GM19324 (cell line): ENCODE results near the gene MGP.

ENCODE experiments used
- ATAC-seq: cut with Tn5 transposase; IDR thresholded peaks from one replicate; pipeline ENCODE4 v1.9.1; 2021; ENCODE audit warnings: mild to moderate bottlenecking, moderate library complexity; ENCODE audit not compliant: unreplicated experiment, low FRiP score

Gene MGP

GRCh38 chr12:14885718-14886221 lies at the start of gene MGP:
TSS of gene MGP (minus strand) at chr12:14885854. CDS start at chr12:14885791, 63 bp downstream.
- no peak for ATAC-seq

GRCh38 chr12:14935031-14935430 lies 49.4 kb upstream of the MGP start:
- ATAC-seq, result no peak

- no peak for ATAC-seq
These were observed 48.9 kb upstream of the MGP start for GRCh38 chr12:14934511-14934910.

- ATAC-seq, result no peak
These were observed 46.3 kb upstream of the MGP start for GRCh38 chr12:14931791-14932560.

GRCh38 chr12:14931359-14931758 lies 45.7 kb upstream of the MGP start:
- ATAC-seq, result no peak

GRCh38 chr12:14930299-14930698 lies 44.6 kb upstream of the MGP start:
- no peak for ATAC-seq

- no peak for ATAC-seq
These were observed 43.3 kb upstream of the MGP start for GRCh38 chr12:14928931-14929330.

GRCh38 chr12:14927267-14927666 lies 41.6 kb upstream of the MGP start:
- ATAC-seq, result no peak

- ATAC-seq, result no peak
These were observed 38.9 kb upstream of the MGP start for GRCh38 chr12:14924541-14924940.

GRCh38 chr12:14923944-14924343 lies 38.3 kb upstream of the MGP start:
- no peak for ATAC-seq

- ATAC-seq, result peak; percentile 67
These were observed 35.6 kb upstream of the MGP start for GRCh38 chr12:14921218-14921617.

GRCh38 chr12:14920475-14921126 lies 34.9 kb upstream of the MGP start:
- peak; percentile 74 for ATAC-seq

GRCh38 chr12:14919455-14919854 lies 33.8 kb upstream of the MGP start:
- ATAC-seq, result no peak

- no peak for ATAC-seq
These were observed 30.1 kb upstream of the MGP start for GRCh38 chr12:14915736-14916135.

- no peak for ATAC-seq
These were observed 27.7 kb upstream of the MGP start for GRCh38 chr12:14913381-14913781.

GRCh38 chr12:14911131-14911530 lies 25.5 kb upstream of the MGP start:
- no peak for ATAC-seq

- no peak for ATAC-seq
These were observed 24.6 kb upstream of the MGP start for GRCh38 chr12:14910090-14910915.

- no peak for ATAC-seq
These were observed 22.3 kb upstream of the MGP start for GRCh38 chr12:14907953-14908352.

- ATAC-seq, result no peak
These were observed 20.5 kb upstream of the MGP start for GRCh38 chr12:14906114-14906513.

- no peak for ATAC-seq
These were observed 19.8 kb upstream of the MGP start for GRCh38 chr12:14905269-14906004.
